Astrocyte (in vitro differentiated cells and primary cell): ENCODE data around the gene EPS8. TPM values are rescaled to one million over a fixed set of nuclear protein-coding genes. Genes with fewer than 3 reads are reported as not detected.
A peak's percentile ranks its signal among the peaks of the same experiment; 100 is the strongest.

Experiments
- DNase-seq: peaks from one replicate; pipeline ENCODE4 v3.0.0-alpha.2; 2010; ENCODE audit warnings: low read depth
- FAIRE-seq: peaks from 2 replicates; lab custom pipeline; 2011; peaks lifted over from hg19 to GRCh38; lab: Jason Lieb, UNC
- H2AFZ ChIP-seq: 2 replicates; pipeline ENCODE4 v1.6.0; 2012; ENCODE audit warnings: low read depth, low read length, inconsistent platforms
- H3K27ac ChIP-seq: 2 replicates; pipeline ENCODE4 v1.5.1; 2011; ENCODE audit warnings: low read depth, low read length, inconsistent platforms
- H3K27me3 ChIP-seq: 2 replicates; pipeline ENCODE4 v1.6.0; 2011; ENCODE audit warnings: low read length, inconsistent platforms; ENCODE audit not compliant: insufficient read depth
- H3K36me3 ChIP-seq: 2 replicates; pipeline ENCODE4 v1.5.1; 2011; ENCODE audit warnings: low read length, inconsistent platforms; ENCODE audit not compliant: insufficient read depth
- H3K4me1 ChIP-seq: 2 replicates; pipeline ENCODE4 v1.5.1; 2011; ENCODE audit warnings: low read length, inconsistent platforms; ENCODE audit not compliant: insufficient read depth
- H3K4me2 ChIP-seq: 2 replicates; pipeline ENCODE4 v1.6.0; 2012; ENCODE audit warnings: low read length, inconsistent platforms
- H3K4me3 ChIP-seq: 2 replicates; pipeline ENCODE4 v1.5.1; 2011; ENCODE audit warnings: low read depth, mild to moderate bottlenecking, low read length, inconsistent platforms; ENCODE audit not compliant: insufficient read depth
- H3K79me2 ChIP-seq: 2 replicates; pipeline ENCODE4 v1.6.0; 2012; ENCODE audit warnings: mild to moderate bottlenecking, low read length, inconsistent platforms; ENCODE audit not compliant: insufficient read depth
- H3K9ac ChIP-seq: 2 replicates; pipeline ENCODE4 v1.6.0; 2012; ENCODE audit warnings: mild to moderate bottlenecking, low read length, inconsistent platforms
- H3K9me3 ChIP-seq: 2 replicates; pipeline ENCODE4 v1.5.1; 2012; ENCODE audit warnings: low read depth, mild to moderate bottlenecking, low read length, inconsistent platforms; ENCODE audit not compliant: insufficient read depth
- H4K20me1 ChIP-seq: 2 replicates; pipeline ENCODE4 v1.6.0; 2012; ENCODE audit warnings: low read length, inconsistent platforms; ENCODE audit not compliant: insufficient read depth
- H3K27ac Mint-ChIP-seq: one replicate; pipeline ENCODE4 v1.8.0; 2021; ENCODE audit warnings: mild to moderate bottlenecking, mixed read lengths; ENCODE audit not compliant: unreplicated experiment
- H3K27me3 Mint-ChIP-seq: one replicate; pipeline ENCODE4 v1.8.0; 2021; ENCODE audit warnings: low read depth, mixed read lengths; ENCODE audit not compliant: unreplicated experiment
- H3K36me3 Mint-ChIP-seq: one replicate; pipeline ENCODE4 v1.8.0; 2021; ENCODE audit warnings: low read depth, mixed read lengths; ENCODE audit not compliant: unreplicated experiment
- H3K4me1 Mint-ChIP-seq: one replicate; pipeline ENCODE4 v1.8.0; 2021; ENCODE audit warnings: low read depth, mixed read lengths; ENCODE audit not compliant: unreplicated experiment
- H3K4me3 Mint-ChIP-seq: one replicate; pipeline ENCODE4 v1.8.0; 2021; ENCODE audit warnings: mild to moderate bottlenecking, moderate library complexity, mixed read lengths; ENCODE audit not compliant: unreplicated experiment
- H3K9me3 Mint-ChIP-seq: one replicate; pipeline ENCODE4 v1.8.0; 2021; ENCODE audit warnings: mild to moderate bottlenecking, mixed read lengths; ENCODE audit not compliant: unreplicated experiment
- CTCF ChIP-seq: IDR thresholded peaks from 2 replicates; pipeline ENCODE4 v1.5.1; 2011; ENCODE audit warnings: low read depth, mild to moderate bottlenecking, inconsistent platforms, low read length, moderate library complexity; ENCODE audit not compliant: insufficient read depth
- EZH2 ChIP-seq: IDR thresholded peaks from 2 replicates; pipeline ENCODE4 v1.6.1; 2012; ENCODE audit warnings: mild to moderate bottlenecking, low read length, inconsistent platforms; ENCODE audit not compliant: insufficient read depth
- total RNA-seq: library from RNA; stranded (reverse); gene quantifications from 2 replicates; pipeline ENCODE4 v1.2.1, GENCODE V29; 2021

Gene EPS8
- total RNA-seq, 1 donor from 2014 or later = 31.8 TPM

GRCh38 chr12:15634010-15634683, 155.0 kb downstream of the EPS8 start:
- no peaks in the 10 kb centered on the region for H3K9me3 Mint-ChIP-seq
- Histone ChIP-seq H3K9me3 (no peaks in the 10 kb centered on the region), H3K9ac (peak overlapping the region; percentile 50), H3K27ac (peak overlapping the region; percentile 56), H3K4me1 (peaks cover 68% of the 10 kb centered on the region), H3K4me3 (no peak overlapping the region), H2AFZ (no peak overlapping the region), H3K4me2 (peak overlapping the region; percentile 36), H3K79me2 (peaks cover 7% of the 10 kb centered on the region), H4K20me1 (no peaks in the 10 kb centered on the region), H3K36me3 (peaks cover 11% of the 10 kb centered on the region), H3K27me3 (no peaks in the 10 kb centered on the region)
- H3K27me3 Mint-ChIP-seq = no peaks in the 10 kb centered on the region
- no peak overlapping the region for H3K27ac Mint-ChIP-seq
- H3K4me3 Mint-ChIP-seq = no peak overlapping the region
- peak; percentile 73 for FAIRE-seq
- TF ChIP-seq EZH2 (no peak), CTCF (no peak)
- DNase-seq = peak; percentile 77
- peaks cover 6% of the 10 kb centered on the region for H3K36me3 Mint-ChIP-seq
- H3K4me1 Mint-ChIP-seq = peaks cover 48% of the 10 kb centered on the region

GRCh38 chr12:15633201-15633600, 156.0 kb downstream of the EPS8 start:
- DNase-seq (no peak), FAIRE-seq (no peak)
- Mint-ChIP-seq H3K36me3 (peaks cover 6% of the 10 kb centered on the region), H3K4me1 (peaks cover 55% of the 10 kb centered on the region), H3K27ac (peak overlapping the region; percentile 58), H3K4me3 (no peak overlapping the region), H3K27me3 (no peaks in the 10 kb centered on the region), H3K9me3 (no peaks in the 10 kb centered on the region)
- peaks cover 7% of the 10 kb centered on the region for H3K79me2 ChIP-seq
- H3K27me3 ChIP-seq = no peaks in the 10 kb centered on the region
- TF ChIP-seq EZH2 (no peak), CTCF (no peak)
- no peaks in the 10 kb centered on the region for H3K9me3 ChIP-seq
- H2AFZ ChIP-seq = no peak overlapping the region
- no peak overlapping the region for H3K4me2 ChIP-seq
- no peaks in the 10 kb centered on the region for H4K20me1 ChIP-seq
- H3K4me1 ChIP-seq = peaks cover 71% of the 10 kb centered on the region
- peak overlapping the region; percentile 45 for H3K9ac ChIP-seq
- H3K36me3 ChIP-seq = peaks cover 11% of the 10 kb centered on the region
- peak overlapping the region; percentile 75 for H3K27ac ChIP-seq
- H3K4me3 ChIP-seq = no peak overlapping the region

- H3K4me1 ChIP-seq = peaks cover 72% of the 10 kb centered on the region
These were observed 156.5 kb downstream of the EPS8 start for GRCh38 chr12:15632708-15633107.

More at GRCh38 chr12:15632708-15633107, 156.5 kb downstream of the EPS8 start:
- H3K4me3 Mint-ChIP-seq = peak overlapping the region; percentile 54
- Histone ChIP-seq H3K4me3 (no peak overlapping the region), H3K9ac (peak overlapping the region; percentile 45), H3K4me2 (peak overlapping the region; percentile 56), H3K79me2 (peaks cover 7% of the 10 kb centered on the region), H4K20me1 (no peaks in the 10 kb centered on the region), H3K27ac (peak overlapping the region; percentile 75), H3K9me3 (no peaks in the 10 kb centered on the region), H3K27me3 (no peaks in the 10 kb centered on the region), H3K36me3 (peaks cover 11% of the 10 kb centered on the region), H2AFZ (no peak overlapping the region)
- peaks cover 58% of the 10 kb centered on the region for H3K4me1 Mint-ChIP-seq
- TF ChIP-seq EZH2 (no peak), CTCF (no peak)
- peak; percentile 17 for FAIRE-seq
- DNase-seq = peak; percentile 41
- H3K27me3 Mint-ChIP-seq = no peaks in the 10 kb centered on the region
- peaks cover 6% of the 10 kb centered on the region for H3K36me3 Mint-ChIP-seq
- no peaks in the 10 kb centered on the region for H3K9me3 Mint-ChIP-seq
- peak overlapping the region; percentile 58 for H3K27ac Mint-ChIP-seq
